Measurements from ENCODE around the gene ALCAM.

ALCAM gene

DNA sequence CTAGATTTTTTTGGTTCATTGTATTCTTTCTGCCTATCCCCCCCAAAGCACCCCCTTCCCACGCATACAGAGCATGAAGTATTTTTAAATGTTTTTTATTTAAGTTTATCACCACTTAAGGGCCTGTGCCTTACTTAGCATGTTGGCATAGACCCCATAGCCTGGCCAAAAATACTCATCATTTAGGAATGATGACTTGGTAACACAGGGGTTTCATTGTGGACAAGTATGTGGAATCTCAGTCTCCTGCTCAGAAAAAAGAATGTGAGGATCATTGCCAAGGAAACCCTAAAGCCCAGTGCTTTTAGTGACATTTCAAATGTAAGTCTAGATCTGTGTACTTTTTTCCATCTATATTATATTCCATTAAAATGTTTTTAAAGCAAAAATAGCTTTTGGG is 146.3 kb downstream of the ALCAM start:
- Histone ChIP-seq H3K4me1 (ENCODE audit: control insufficient read depth, insufficient read depth, low read length) (no peaks in the 10 kb centered on the region), H3K4me3 (ENCODE audit: low read length in 2 of 2) (no peak overlapping the region), H3K27ac (ENCODE audit: low read length) (no peak overlapping the region), H3K36me3 (ENCODE audit: control insufficient read depth in 2 of 2, insufficient read depth in 2 of 2, low read length in 2 of 2) (no peaks in the 10 kb centered on the region), H3K27me3 (ENCODE audit: control insufficient read depth in 1 of 2, insufficient read depth in 2 of 2, low read length in 2 of 2) (no peaks in the 10 kb centered on the region), H3K9me3 (ENCODE audit: control insufficient read depth in 2 of 2, low read length in 2 of 2) (no peaks in the 10 kb centered on the region), H3K9ac (ENCODE audit: low read length in 2 of 2) (no peak overlapping the region)

DNA sequence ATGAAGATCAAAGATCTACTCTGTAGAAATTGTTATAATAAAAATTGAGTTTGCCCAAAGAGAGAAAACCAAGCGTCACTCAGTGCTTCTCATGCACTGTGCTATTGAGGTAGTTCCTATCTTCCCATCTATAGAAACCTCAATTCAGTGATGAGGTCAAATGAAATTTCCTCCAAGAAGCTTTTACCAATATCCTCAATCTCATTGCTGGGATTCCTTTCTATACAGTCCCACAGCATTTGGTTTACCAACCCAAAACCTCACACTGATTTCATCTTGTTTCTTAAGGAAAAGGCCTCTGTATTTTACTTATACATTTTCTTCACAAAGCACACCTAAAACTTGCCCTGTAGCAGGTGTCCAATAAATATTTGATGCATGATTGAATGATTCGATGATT is 147.2 kb downstream of the ALCAM start:
- Histone ChIP-seq H3K27ac (ENCODE audit: low read length) (no peak overlapping the region), H3K9ac (ENCODE audit: low read length in 2 of 2) (no peak overlapping the region)

DNA sequence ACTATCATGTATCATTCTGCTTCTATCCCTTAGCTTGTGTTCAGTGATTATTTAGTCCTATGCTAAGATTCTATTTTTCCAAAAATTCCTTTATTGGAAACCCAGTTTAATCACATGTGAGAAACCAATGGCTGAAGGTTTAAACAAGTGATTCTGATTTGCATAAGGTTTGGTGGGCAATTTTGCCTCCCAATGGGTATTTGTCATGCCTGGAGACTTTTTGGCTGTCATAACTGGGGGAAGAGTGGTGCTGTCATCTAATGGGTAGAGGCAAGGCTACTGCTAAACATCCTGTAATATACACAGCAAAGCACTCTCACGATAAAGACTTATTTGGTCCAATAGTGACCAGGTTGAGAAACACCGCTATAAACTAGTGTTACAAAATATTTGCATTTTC is 148.7 kb downstream of the ALCAM start:
- Histone ChIP-seq H3K36me3 (ENCODE audit: control insufficient read depth in 2 of 2, insufficient read depth in 2 of 2, low read length in 2 of 2) (no peaks in the 10 kb centered on the region), H3K9ac (ENCODE audit: low read length in 2 of 2) (no peak overlapping the region), H3K4me1 (ENCODE audit: control insufficient read depth, insufficient read depth, low read length) (no peaks in the 10 kb centered on the region), H3K27me3 (ENCODE audit: control insufficient read depth in 1 of 2, insufficient read depth in 2 of 2, low read length in 2 of 2) (no peaks in the 10 kb centered on the region), H3K9me3 (ENCODE audit: control insufficient read depth in 2 of 2, low read length in 2 of 2) (no peaks in the 10 kb centered on the region), H3K27ac (ENCODE audit: low read length) (no peak overlapping the region), H3K4me3 (ENCODE audit: low read length in 2 of 2) (no peak overlapping the region)

More for the DNA sequence above, 147.2 kb downstream of the ALCAM start:
- Histone ChIP-seq H3K36me3 (ENCODE audit: control insufficient read depth in 2 of 2, insufficient read depth in 2 of 2, low read length in 2 of 2) (no peaks in the 10 kb centered on the region), H3K4me3 (ENCODE audit: low read length in 2 of 2) (no peak overlapping the region), H3K27me3 (ENCODE audit: control insufficient read depth in 1 of 2, insufficient read depth in 2 of 2, low read length in 2 of 2) (no peaks in the 10 kb centered on the region), H3K4me1 (ENCODE audit: control insufficient read depth, insufficient read depth, low read length) (no peaks in the 10 kb centered on the region), H3K9me3 (ENCODE audit: control insufficient read depth in 2 of 2, low read length in 2 of 2) (no peaks in the 10 kb centered on the region)

DNA sequence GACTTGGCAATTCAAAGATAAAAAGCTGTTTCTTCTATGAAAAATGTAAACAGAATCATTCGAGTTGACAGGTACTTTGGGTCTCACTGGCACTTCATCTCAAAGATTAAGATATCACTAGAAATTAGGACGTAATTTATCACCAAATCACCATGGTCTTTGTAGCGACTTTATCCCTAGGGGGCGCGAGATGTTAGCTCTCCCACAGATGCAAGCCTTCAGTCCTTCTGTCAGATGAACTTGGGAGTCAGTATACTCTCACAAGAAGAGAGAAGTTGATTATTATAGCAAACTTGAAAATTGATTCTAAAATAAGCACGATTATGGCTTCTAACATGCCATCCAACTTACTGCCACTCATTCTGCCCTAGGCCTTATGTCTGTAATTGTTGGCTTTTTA is 150.3 kb downstream of the ALCAM start:
- Histone ChIP-seq H3K9me3 (ENCODE audit: control insufficient read depth in 2 of 2, low read length in 2 of 2) (no peaks in the 10 kb centered on the region), H3K36me3 (ENCODE audit: control insufficient read depth in 2 of 2, insufficient read depth in 2 of 2, low read length in 2 of 2) (no peaks in the 10 kb centered on the region), H3K27me3 (ENCODE audit: control insufficient read depth in 1 of 2, insufficient read depth in 2 of 2, low read length in 2 of 2) (no peaks in the 10 kb centered on the region), H3K9ac (ENCODE audit: low read length in 2 of 2) (no peak overlapping the region), H3K4me3 (ENCODE audit: low read length in 2 of 2) (no peak overlapping the region), H3K4me1 (ENCODE audit: control insufficient read depth, insufficient read depth, low read length) (no peaks in the 10 kb centered on the region), H3K27ac (ENCODE audit: low read length) (no peak overlapping the region)

DNA sequence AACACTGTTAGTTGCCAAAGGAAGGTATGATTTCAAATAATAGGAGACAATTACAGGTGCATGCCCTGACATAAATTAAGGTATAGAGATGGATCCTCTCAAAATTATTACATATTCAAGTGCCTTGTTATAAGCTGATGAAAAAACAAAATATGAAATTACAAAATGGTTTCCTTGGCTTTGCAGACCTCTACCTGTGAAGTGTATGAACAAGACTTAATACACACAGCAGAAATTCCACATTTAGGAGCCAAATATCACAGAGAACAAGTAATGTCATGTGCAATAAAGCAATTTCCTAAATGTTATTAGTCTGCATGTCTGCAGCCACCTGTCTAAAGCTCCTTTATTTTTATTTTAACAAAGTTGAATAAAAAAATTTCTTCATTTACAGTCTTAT is 151.5 kb downstream of the ALCAM start:
- Histone ChIP-seq H3K9me3 (ENCODE audit: control insufficient read depth in 2 of 2, low read length in 2 of 2) (no peaks in the 10 kb centered on the region), H3K27ac (ENCODE audit: low read length) (no peak overlapping the region), H3K9ac (ENCODE audit: low read length in 2 of 2) (no peak overlapping the region), H3K27me3 (ENCODE audit: control insufficient read depth in 1 of 2, insufficient read depth in 2 of 2, low read length in 2 of 2) (no peaks in the 10 kb centered on the region), H3K4me1 (ENCODE audit: control insufficient read depth, insufficient read depth, low read length) (no peaks in the 10 kb centered on the region), H3K36me3 (ENCODE audit: control insufficient read depth in 2 of 2, insufficient read depth in 2 of 2, low read length in 2 of 2) (no peaks in the 10 kb centered on the region), H3K4me3 (ENCODE audit: low read length in 2 of 2) (no peak overlapping the region)

DNA sequence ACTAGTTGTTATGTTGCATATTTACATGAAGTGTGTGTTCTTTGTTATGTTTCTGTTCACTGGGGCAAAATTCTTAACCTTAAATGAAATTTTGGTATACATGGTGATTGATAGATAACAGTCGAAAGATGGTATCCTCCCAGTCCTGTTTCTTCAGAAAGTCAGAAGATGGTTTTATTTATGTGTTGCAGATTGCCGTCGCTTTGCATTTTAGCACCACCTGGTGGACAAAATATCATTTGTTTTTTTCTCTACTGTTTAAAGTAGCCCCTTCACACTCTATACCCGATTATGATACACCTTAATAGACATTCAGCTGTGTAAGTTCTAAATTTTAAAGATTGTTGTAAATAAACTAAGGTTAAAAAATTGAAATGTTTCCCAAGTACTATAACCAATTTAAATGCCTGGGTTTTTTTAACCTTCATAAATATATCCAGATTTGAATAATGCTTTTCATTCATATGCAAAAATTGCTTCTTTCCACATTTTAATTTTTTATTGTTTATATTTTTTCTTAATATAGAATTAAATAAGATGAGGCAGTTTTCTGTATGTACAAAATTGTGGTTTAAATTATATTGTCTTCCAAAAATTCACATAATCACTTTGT is 152.2 kb downstream of the ALCAM start:
- no peak overlapping the region for H3K9ac ChIP-seq (ENCODE audit: low read length in 2 of 2)
- H3K4me3 ChIP-seq (ENCODE audit: low read length in 2 of 2) = no peak overlapping the region
- no peaks in the 10 kb centered on the region for H3K4me1 ChIP-seq (ENCODE audit: control insufficient read depth, insufficient read depth, low read length)
- H3K27ac ChIP-seq (ENCODE audit: low read length) = no peak overlapping the region
- H3K9me3 ChIP-seq (ENCODE audit: control insufficient read depth in 2 of 2, low read length in 2 of 2) = no peaks in the 10 kb centered on the region
- no peaks in the 10 kb centered on the region for H3K36me3 ChIP-seq (ENCODE audit: control insufficient read depth in 2 of 2, insufficient read depth in 2 of 2, low read length in 2 of 2)
- H3K27me3 ChIP-seq (ENCODE audit: control insufficient read depth in 1 of 2, insufficient read depth in 2 of 2, low read length in 2 of 2) = no peaks in the 10 kb centered on the region

DNA sequence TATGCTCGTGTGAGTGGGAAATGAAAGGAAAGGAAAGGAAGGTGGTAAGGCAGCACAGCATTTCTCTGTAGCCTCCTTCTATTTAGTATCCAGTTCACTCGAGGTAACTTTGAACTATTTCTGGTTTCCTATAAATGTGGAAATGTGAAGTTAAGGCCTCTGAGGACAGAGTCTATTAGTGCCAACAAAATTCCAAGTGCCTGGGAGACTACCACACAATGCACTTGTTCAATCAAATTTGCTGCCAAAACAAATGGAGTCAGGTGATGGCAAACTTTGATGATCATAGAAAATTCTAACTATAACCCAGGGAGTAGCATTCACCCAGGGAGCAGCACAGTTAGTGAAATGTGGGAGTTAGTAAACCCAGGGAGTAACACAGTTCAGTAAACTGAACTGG is 155.1 kb downstream of the ALCAM start:
- H3K9ac ChIP-seq (ENCODE audit: low read length in 2 of 2) = no peak overlapping the region
- H3K27me3 ChIP-seq (ENCODE audit: control insufficient read depth in 1 of 2, insufficient read depth in 2 of 2, low read length in 2 of 2) = no peaks in the 10 kb centered on the region
- H3K36me3 ChIP-seq (ENCODE audit: control insufficient read depth in 2 of 2, insufficient read depth in 2 of 2, low read length in 2 of 2) = no peaks in the 10 kb centered on the region
- H3K4me1 ChIP-seq (ENCODE audit: control insufficient read depth, insufficient read depth, low read length) = no peaks in the 10 kb centered on the region
- H3K9me3 ChIP-seq (ENCODE audit: control insufficient read depth in 2 of 2, low read length in 2 of 2) = no peaks in the 10 kb centered on the region
- no peak overlapping the region for H3K4me3 ChIP-seq (ENCODE audit: low read length in 2 of 2)
- no peak overlapping the region for H3K27ac ChIP-seq (ENCODE audit: low read length)

DNA sequence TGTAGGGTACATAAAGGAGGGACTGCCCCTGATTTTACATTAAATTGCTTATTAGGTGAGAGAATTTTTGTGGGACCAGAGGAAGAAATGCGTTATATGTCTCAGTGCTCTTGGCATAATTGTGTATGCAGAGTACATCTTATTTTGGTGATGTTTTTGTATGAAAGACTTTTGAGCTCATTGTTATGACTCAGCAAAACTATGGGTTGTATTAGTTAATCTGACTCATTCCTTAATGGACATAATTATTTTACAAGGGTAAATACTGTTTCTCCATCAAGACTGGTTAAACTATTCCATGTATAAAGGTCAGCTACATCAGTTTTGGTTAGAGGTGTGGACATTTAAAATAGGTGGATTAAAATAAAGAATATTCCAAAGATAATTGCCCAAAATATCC is 156.8 kb downstream of the ALCAM start:
- Histone ChIP-seq H3K9me3 (ENCODE audit: control insufficient read depth in 2 of 2, low read length in 2 of 2) (no peaks in the 10 kb centered on the region), H3K4me3 (ENCODE audit: low read length in 2 of 2) (no peak overlapping the region), H3K27me3 (ENCODE audit: control insufficient read depth in 1 of 2, insufficient read depth in 2 of 2, low read length in 2 of 2) (no peaks in the 10 kb centered on the region), H3K27ac (ENCODE audit: low read length) (no peak overlapping the region), H3K9ac (ENCODE audit: low read length in 2 of 2) (no peak overlapping the region), H3K4me1 (ENCODE audit: control insufficient read depth, insufficient read depth, low read length) (no peaks in the 10 kb centered on the region), H3K36me3 (ENCODE audit: control insufficient read depth in 2 of 2, insufficient read depth in 2 of 2, low read length in 2 of 2) (no peaks in the 10 kb centered on the region)

DNA sequence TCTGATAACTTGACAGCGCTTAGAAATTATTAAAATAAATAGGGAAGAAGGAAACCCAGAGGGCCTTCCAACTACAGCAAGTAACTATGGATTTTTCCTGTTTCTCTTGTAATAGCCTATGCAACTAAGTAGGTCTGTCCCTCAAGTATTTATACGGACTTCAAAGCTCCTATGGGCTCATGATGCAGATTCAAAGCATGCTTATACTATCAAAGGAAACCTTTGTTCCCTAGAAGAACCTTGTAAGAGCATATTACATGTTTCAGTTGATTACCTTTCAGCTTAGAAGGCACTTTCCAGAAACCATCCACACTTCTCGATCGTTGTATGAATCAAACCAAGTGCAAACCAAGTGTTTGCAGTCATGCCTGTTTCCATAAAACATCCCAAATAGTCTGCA is 158.8 kb downstream of the ALCAM start:
- H3K36me3 ChIP-seq (ENCODE audit: control insufficient read depth in 2 of 2, insufficient read depth in 2 of 2, low read length in 2 of 2) = no peaks in the 10 kb centered on the region
- H3K9ac ChIP-seq (ENCODE audit: low read length in 2 of 2) = no peak overlapping the region
- H3K27ac ChIP-seq (ENCODE audit: low read length) = no peak overlapping the region
- H3K9me3 ChIP-seq (ENCODE audit: control insufficient read depth in 2 of 2, low read length in 2 of 2) = no peaks in the 10 kb centered on the region
- no peaks in the 10 kb centered on the region for H3K4me1 ChIP-seq (ENCODE audit: control insufficient read depth, insufficient read depth, low read length)
- no peak overlapping the region for H3K4me3 ChIP-seq (ENCODE audit: low read length in 2 of 2)
- no peaks in the 10 kb centered on the region for H3K27me3 ChIP-seq (ENCODE audit: control insufficient read depth in 1 of 2, insufficient read depth in 2 of 2, low read length in 2 of 2)

DNA sequence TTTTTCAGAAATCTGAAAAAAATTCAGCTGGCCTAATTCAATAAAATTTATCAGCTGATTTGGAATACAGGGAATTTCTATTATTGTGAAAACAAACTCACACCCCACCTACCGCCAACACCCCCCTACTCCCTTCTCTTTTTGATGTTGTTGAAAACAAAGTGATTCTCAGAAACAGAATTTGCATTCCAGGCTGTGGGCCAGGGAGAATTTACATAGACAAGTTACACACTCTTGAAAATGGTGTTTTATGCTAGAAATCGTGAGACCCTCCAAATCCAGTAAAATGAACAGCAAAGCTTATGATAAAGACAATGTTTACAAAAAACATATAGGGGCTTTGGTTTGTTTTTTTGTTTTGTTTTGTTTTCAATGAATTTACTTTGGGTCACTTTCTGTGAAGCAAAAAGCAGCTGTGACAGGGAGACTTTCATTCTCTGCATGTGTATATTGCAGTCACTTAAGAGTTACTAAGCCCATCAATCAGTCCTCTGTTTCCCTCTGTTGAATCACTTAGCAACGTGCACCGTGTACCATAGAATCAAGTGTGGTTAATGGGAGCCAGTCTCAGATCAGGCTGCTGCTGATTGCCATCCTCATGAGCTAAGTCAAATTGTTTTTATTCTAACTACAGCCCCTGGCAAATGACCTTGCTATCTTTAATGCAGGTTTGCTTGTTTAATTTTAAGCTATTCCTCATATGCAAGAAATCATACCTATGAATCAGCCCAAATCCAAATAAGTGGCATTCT is 159.8 kb downstream of the ALCAM start:
- Histone ChIP-seq H3K27me3 (ENCODE audit: control insufficient read depth in 1 of 2, insufficient read depth in 2 of 2, low read length in 2 of 2) (no peaks in the 10 kb centered on the region), H3K36me3 (ENCODE audit: control insufficient read depth in 2 of 2, insufficient read depth in 2 of 2, low read length in 2 of 2) (no peaks in the 10 kb centered on the region), H3K4me1 (ENCODE audit: control insufficient read depth, insufficient read depth, low read length) (no peaks in the 10 kb centered on the region), H3K9me3 (ENCODE audit: control insufficient read depth in 2 of 2, low read length in 2 of 2) (no peaks in the 10 kb centered on the region), H3K9ac (ENCODE audit: low read length in 2 of 2) (no peak overlapping the region), H3K27ac (ENCODE audit: low read length) (no peak overlapping the region), H3K4me3 (ENCODE audit: low read length in 2 of 2) (no peak overlapping the region)

DNA sequence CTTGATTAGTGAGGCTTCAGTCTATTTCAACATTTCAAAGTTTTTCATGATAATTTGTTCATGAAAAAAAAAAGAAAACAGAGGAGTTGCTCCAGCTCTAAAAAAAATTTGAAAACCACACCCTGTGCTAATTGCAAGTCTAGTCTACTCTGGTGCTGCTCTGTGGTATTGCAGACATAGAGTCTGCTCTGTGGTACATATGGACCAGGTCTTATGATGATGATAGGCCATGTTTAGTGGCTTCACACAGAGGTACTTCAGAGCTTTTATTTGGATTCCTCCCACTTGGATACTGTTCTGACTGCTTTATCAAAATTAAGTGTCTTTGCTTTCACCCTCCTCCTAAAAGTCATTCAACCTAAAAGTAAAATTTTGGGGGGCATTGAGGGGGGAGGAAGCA is 160.8 kb downstream of the ALCAM start:
- Histone ChIP-seq H3K27me3 (ENCODE audit: control insufficient read depth in 1 of 2, insufficient read depth in 2 of 2, low read length in 2 of 2) (no peaks in the 10 kb centered on the region), H3K9ac (ENCODE audit: low read length in 2 of 2) (no peak overlapping the region), H3K36me3 (ENCODE audit: control insufficient read depth in 2 of 2, insufficient read depth in 2 of 2, low read length in 2 of 2) (no peaks in the 10 kb centered on the region), H3K4me3 (ENCODE audit: low read length in 2 of 2) (no peak overlapping the region), H3K4me1 (ENCODE audit: control insufficient read depth, insufficient read depth, low read length) (no peaks in the 10 kb centered on the region), H3K27ac (ENCODE audit: low read length) (no peak overlapping the region), H3K9me3 (ENCODE audit: control insufficient read depth in 2 of 2, low read length in 2 of 2) (no peaks in the 10 kb centered on the region)
